T47D (cell line): ENCODE results near the gene ARPP21.

ENCODE experiments used
- DNase-seq, 2 experiments: peaks; one replicate each; pipeline versions ENCODE4 v3.0.0 to v3.0.0-alpha.2; 2011 to 2012; ENCODE audit warnings: low read depth in 1 of 2, low spot score in 1 of 2
- JUND ChIP-seq: IDR thresholded peaks from 2 replicates; pipeline ENCODE4 v1.6.1; 2012; ENCODE audit warnings: low read depth
- in situ Hi-C: cut with HindIII; loops from 2 replicates; pipeline ENCODE4 v1.10.0; 2016; ENCODE audit warnings: low sequenced_read_pairs, low pct_unique_long_range_greater_than_20kb

Gene ARPP21

GRCh38 chr3:35671483-35671882, 32.2 kb downstream of the ARPP21 start:
- no peak for TF ChIP-seq JUND
- no peak for DNase-seq
- in situ Hi-C loops, result no loop called here

GRCh38 chr3:35673017-35673416, 33.7 kb downstream of the ARPP21 start:
- in situ Hi-C loops, result no loop called here
- no peak for TF ChIP-seq JUND
- no peak for DNase-seq

- in situ Hi-C loops, result no loop called here
- no peak for TF ChIP-seq JUND
- no peak for DNase-seq
These were observed 35.3 kb downstream of the ARPP21 start for GRCh38 chr3:35674451-35675109.

GRCh38 chr3:35675206-35675605, 35.9 kb downstream of the ARPP21 start:
- no peak for DNase-seq
- in situ Hi-C loops, result no loop called here
- no peak for TF ChIP-seq JUND

- no peak for DNase-seq
These were observed 36.3 kb downstream of the ARPP21 start for GRCh38 chr3:35675621-35676020.

GRCh38 chr3:35677797-35678196, 38.5 kb downstream of the ARPP21 start:
- no peak for DNase-seq
- no peak for TF ChIP-seq JUND
- in situ Hi-C loops, result no loop called here

More at GRCh38 chr3:35675621-35676020, 36.3 kb downstream of the ARPP21 start:
- no peak for TF ChIP-seq JUND
- in situ Hi-C loops, result no loop called here

- no peak for TF ChIP-seq JUND
- DNase-seq, result no peak
- in situ Hi-C loops, result no loop called here
These were observed 39.4 kb downstream of the ARPP21 start for GRCh38 chr3:35678643-35679161.

- no peak for DNase-seq
- in situ Hi-C loops, result no loop called here
- no peak for TF ChIP-seq JUND
These were observed 40.2 kb downstream of the ARPP21 start for GRCh38 chr3:35679409-35680080.

GRCh38 chr3:35680866-35681650, 41.7 kb downstream of the ARPP21 start:
- in situ Hi-C loops, result no loop called here
- no peak for TF ChIP-seq JUND
- DNase-seq, result no peak

- in situ Hi-C loops, result no loop called here
- DNase-seq, result no peak
- no peak for TF ChIP-seq JUND
These were observed 45.8 kb downstream of the ARPP21 start for GRCh38 chr3:35685153-35685552.

GRCh38 chr3:35688826-35689225, 49.5 kb downstream of the ARPP21 start:
- no peak for DNase-seq
- in situ Hi-C loops, result no loop called here
- TF ChIP-seq JUND, result no peak

- TF ChIP-seq JUND, result no peak
- no peak for DNase-seq
- in situ Hi-C loops, result no loop called here
These were observed 50.9 kb downstream of the ARPP21 start for GRCh38 chr3:35690271-35690670.

- in situ Hi-C loops, result no loop called here
- no peak for DNase-seq
These were observed 66.6 kb downstream of the ARPP21 start for GRCh38 chr3:35705904-35706303.

More at GRCh38 chr3:35705904-35706303, 66.6 kb downstream of the ARPP21 start:
- no peak for TF ChIP-seq JUND
